GM19324 (cell line): ENCODE measurements around the gene CRMP1.

Source experiments
- ATAC-seq: cut with Tn5 transposase; IDR thresholded peaks from one replicate; pipeline ENCODE4 v1.9.1; 2021; ENCODE audit warnings: mild to moderate bottlenecking, moderate library complexity; ENCODE audit not compliant: unreplicated experiment, low FRiP score

CRMP1 gene

GRCh38 chr4:5780831-5781480 lies 111.9 kb downstream of the CRMP1 start:
- ATAC-seq: no peak

- no peak for ATAC-seq
Observed at GRCh38 chr4:5776510-5776909, 116.4 kb downstream of the CRMP1 start.

- ATAC-seq: no peak
Observed at GRCh38 chr4:5774416-5775036, 118.4 kb downstream of the CRMP1 start.

GRCh38 chr4:5773271-5773555 lies 119.7 kb downstream of the CRMP1 start:
- ATAC-seq: no peak

- no peak for ATAC-seq
Observed at GRCh38 chr4:5772528-5773270, 120.2 kb downstream of the CRMP1 start.
